Esophagus squamous epithelium (tissue), 5 donors: ENCODE data around the gene PDZD8. TPM values are rescaled to one million over a fixed set of nuclear protein-coding genes. Genes with fewer than 3 reads are reported as not detected.

Experiments used
- DNase-seq: peaks from one replicate; lab custom pipeline; 2025; lab: John Stamatoyannopoulos, UW
- H3K27ac ChIP-seq, 4 donors: fragments of 200-600 bp; sonication (generic); one replicate each; pipeline ENCODE4 v1.5.1; 2016 to 2019; ENCODE audit warnings: mild to moderate bottlenecking in 1 of 4
- H3K27me3 ChIP-seq, 4 donors: fragments of 200-600 bp; sonication (generic); 1 replicate in 3 of 4; 2 replicates in 1 of 4; pipeline versions ENCODE4 v1.5.1 to v1.6.0; 2017 to 2021; ENCODE audit warnings: antibody characterized with exemption in 1 of 4
- H3K36me3 ChIP-seq, 3 donors: fragments of 200-600 bp; sonication (generic); one replicate each; pipeline ENCODE4 v1.5.1; 2016 to 2019
- H3K4me1 ChIP-seq, 3 donors: fragments of 200-600 bp; sonication (generic); one replicate each; pipeline ENCODE4 v1.5.1; 2017 to 2019
- H3K4me3 ChIP-seq, 4 donors: fragments of 200-600 bp; sonication (generic); 1 replicate in 3 of 4; 2 replicates in 1 of 4; pipeline ENCODE4 v1.5.1; 2016 to 2019; ENCODE audit warnings: mild to moderate bottlenecking in 2 of 4, moderate library complexity in 1 of 4
- H3K9me3 ChIP-seq, 3 donors: fragments of 200-600 bp; sonication (generic); one replicate each; pipeline ENCODE4 v1.5.1; 2016 to 2019
- CTCF ChIP-seq, 6 experiments: fragments of 450-650 bp in 4 of 6; fragments of 200-600 bp in 2 of 6; sonication (generic) in 2 of 6; IDR thresholded peaks; one replicate each; pipeline ENCODE4 v1.5.1; 2016 to 2019; ENCODE audit warnings: antibody characterized with exemption in 6 of 6, mild to moderate bottlenecking in 4 of 6, moderate library complexity in 4 of 6
- POLR2A ChIP-seq, 4 donors: fragments of 450-650 bp; IDR thresholded peaks; one replicate each; pipeline ENCODE4 v1.6.1; 2017; ENCODE audit warnings: antibody characterized with exemption in 4 of 4, mild to moderate bottlenecking in 4 of 4, moderate library complexity in 3 of 4
- WGBS, 2 donors: methylation state at CpG; one replicate each; pipeline ENCODE4 v1.1.5; 2018; 5-methylcytosine and 5-hydroxymethylcytosine counted together
- intact Hi-C: fragments of 100-400 bp; cut with DNase I; formaldehyde crosslinking; loops from one replicate; pipeline ENCODE4 v1.15.0; 2022
- total RNA-seq, 4 donors: library from RNA; depleted of rRNA; stranded (reverse); fragments of >200 nt; gene quantifications; one replicate each; pipeline ENCODE4 v1.1.0, GENCODE V29; 2016
- donor health status: DM: yes; HTN: yes; CAD: no.

PDZD8 gene
- total RNA-seq, 4 donors from 2014 or later: 28.1 to 39.2 (median 32.9) TPM

DNA sequence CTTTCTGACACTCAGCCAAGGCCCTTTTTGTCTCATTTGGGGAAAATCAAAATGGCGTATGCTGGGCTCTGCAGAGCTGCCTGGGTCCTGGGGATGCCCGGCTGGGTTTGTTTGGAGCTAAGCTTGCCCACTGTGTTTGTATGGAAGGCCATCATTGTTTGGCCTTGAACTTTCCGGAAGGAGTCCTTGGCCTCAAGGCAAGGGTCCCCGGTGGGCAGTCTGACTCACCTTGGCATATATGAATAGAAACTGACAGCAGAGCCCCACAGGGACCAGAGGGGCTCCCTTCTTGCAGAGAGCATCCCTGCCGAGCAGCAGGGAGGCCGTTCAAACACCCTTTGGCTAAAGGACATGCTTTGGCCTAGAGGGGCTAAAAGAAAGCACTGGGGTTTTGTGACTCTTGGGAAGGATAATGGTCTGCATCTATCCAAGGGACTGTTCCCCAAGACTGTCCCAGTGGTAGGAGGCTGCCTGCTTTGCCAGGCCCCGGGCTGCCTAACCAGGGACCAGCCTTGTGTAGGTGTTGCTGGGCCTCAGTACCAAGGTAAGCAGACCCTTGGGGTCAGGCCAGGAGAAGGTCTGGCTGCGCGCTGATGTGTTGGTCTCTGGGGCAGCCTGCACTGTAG, 119.3 kb downstream of the PDZD8 start:
- intact Hi-C loops: no loop called here

DNA sequence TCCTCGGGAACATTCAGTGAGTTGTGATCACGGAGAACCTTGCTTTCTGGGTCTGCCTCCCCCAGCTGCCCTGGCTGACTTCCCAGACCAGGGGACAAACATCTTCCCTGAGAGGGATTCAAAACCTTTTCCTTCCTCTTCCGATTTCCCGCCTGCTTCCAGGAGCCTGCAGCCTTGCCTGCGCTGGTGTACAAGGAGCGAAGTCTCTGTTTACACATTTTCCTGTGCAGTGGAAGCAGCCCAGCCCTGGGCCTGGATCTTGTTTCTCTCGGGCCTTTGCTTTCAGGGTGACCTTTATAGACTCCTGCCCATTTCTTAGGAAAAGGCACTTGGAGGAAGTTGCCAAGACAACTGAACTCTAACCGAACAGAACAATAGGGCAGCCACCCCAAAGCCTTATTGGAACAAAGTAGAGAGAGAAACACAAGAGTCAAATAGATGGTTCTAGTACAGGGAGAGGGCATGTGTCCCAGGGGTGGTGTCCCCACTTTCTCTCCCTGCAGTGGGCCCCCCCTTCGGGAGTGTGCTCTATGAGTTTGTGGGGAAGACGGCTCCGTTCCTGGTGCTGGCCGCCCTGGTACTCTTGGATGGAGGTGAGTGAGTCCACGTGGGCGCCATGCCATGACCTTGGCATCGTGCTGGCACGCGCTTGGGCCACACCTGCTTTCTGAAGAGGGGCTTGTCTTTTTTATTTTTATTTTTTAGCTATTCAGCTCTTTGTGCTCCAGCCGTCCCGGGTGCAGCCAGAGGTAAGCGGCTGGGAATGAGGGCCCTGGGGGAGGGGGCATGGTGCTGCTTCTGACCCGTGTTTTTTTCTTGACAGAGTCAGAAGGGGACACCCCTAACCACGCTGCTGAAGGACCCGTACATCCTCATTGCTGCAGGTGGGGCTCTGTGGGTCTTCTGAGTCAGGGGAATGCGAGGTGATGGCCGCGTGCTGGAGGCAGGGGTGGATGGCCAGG, 120.2 kb downstream of the PDZD8 start:
- H3K4me3 ChIP-seq: no peak overlapping the region
- H3K36me3 ChIP-seq: no peaks in the 10 kb centered on the region
- H3K9me3 ChIP-seq: no peaks in the 10 kb centered on the region
- H3K27me3 ChIP-seq: peaks cover 0 to 55% (median 0%) of the 10 kb centered on the region in 4 donors
- H3K27ac ChIP-seq: no peak overlapping the region
- no peak for DNase-seq
- TF ChIP-seq CTCF (IDR thresholded peaks at IDR 0.05): no peak
- no peak for TF ChIP-seq POLR2A (IDR thresholded peaks at IDR 0.05)
- H3K4me1 ChIP-seq: no peaks in the 10 kb centered on the region
- intact Hi-C loops: no loop called here
- WGBS, 2 donors: 80 to 82% methylated on average over 19 to 23 of the region's 26 CpGs

More for the DNA sequence above, 119.3 kb downstream of the PDZD8 start:
- no peak for TF ChIP-seq POLR2A (IDR thresholded peaks at IDR 0.05)
- no peak for TF ChIP-seq CTCF (IDR thresholded peaks at IDR 0.05)
- Histone ChIP-seq H3K27me3 (peaks cover 0 to 55% (median 0%) of the 10 kb centered on the region in 4 donors), H3K36me3 (no peaks in the 10 kb centered on the region), H3K4me3 (no peak overlapping the region), H3K9me3 (no peaks in the 10 kb centered on the region), H3K27ac (no peak overlapping the region), H3K4me1 (no peaks in the 10 kb centered on the region)
- no peak for DNase-seq
- 85 to 92% methylated on average over 3 to 5 of the region's 9 CpGs for WGBS, 2 donors

GRCh38 chr10:117254338-117254737, 120.9 kb downstream of the PDZD8 start:
- WGBS, 2 donors: 73 to 83% methylated on average over 2 to 5 of the region's 9 CpGs
- H3K4me3 ChIP-seq: no peak overlapping the region
- no peaks in the 10 kb centered on the region for H3K36me3 ChIP-seq
- H3K27ac ChIP-seq: no peak overlapping the region
- H3K4me1 ChIP-seq: no peaks in the 10 kb centered on the region
- intact Hi-C loops: no loop called here
- peaks cover 0 to 59% (median 0%) of the 10 kb centered on the region in 4 donors for H3K27me3 ChIP-seq
- TF ChIP-seq POLR2A (IDR thresholded peaks at IDR 0.05) (no peak), CTCF (IDR thresholded peaks at IDR 0.05) (no peak)
- DNase-seq: no peak
- H3K9me3 ChIP-seq: no peaks in the 10 kb centered on the region

GRCh38 chr10:117253908-117254307, 121.3 kb downstream of the PDZD8 start:
- Histone ChIP-seq H3K4me3 (no peak overlapping the region), H3K36me3 (no peaks in the 10 kb centered on the region), H3K4me1 (no peaks in the 10 kb centered on the region), H3K27ac (no peak overlapping the region), H3K9me3 (no peaks in the 10 kb centered on the region), H3K27me3 (peaks cover 0 to 59% (median 0%) of the 10 kb centered on the region in 4 donors)
- TF ChIP-seq POLR2A (IDR thresholded peaks at IDR 0.05): no peak
- no peak for TF ChIP-seq CTCF (IDR thresholded peaks at IDR 0.05)
- intact Hi-C loops: no loop called here
- no peak for DNase-seq
- WGBS, 2 donors: 65 to 71% methylated on average over 8 to 9 of the region's 9 CpGs

- intact Hi-C loops: no loop called here
- Histone ChIP-seq H3K36me3 (no peaks in the 10 kb centered on the region), H3K27me3 (peaks cover 0 to 75% (median 0%) of the 10 kb centered on the region in 4 donors), H3K27ac (no peak overlapping the region), H3K4me1 (no peaks in the 10 kb centered on the region), H3K4me3 (no peak overlapping the region), H3K9me3 (no peaks in the 10 kb centered on the region)
- WGBS, 2 donors: 53 to 61% methylated on average over 4 to 7 of the region's 7 CpGs
- no peak for DNase-seq
- TF ChIP-seq CTCF (IDR thresholded peaks at IDR 0.05) (no peak), POLR2A (IDR thresholded peaks at IDR 0.05) (no peak)
These were observed 124.8 kb downstream of the PDZD8 start for GRCh38 chr10:117250411-117250810.
